ENCODE measurements around the gene UCK1.

DNA sequence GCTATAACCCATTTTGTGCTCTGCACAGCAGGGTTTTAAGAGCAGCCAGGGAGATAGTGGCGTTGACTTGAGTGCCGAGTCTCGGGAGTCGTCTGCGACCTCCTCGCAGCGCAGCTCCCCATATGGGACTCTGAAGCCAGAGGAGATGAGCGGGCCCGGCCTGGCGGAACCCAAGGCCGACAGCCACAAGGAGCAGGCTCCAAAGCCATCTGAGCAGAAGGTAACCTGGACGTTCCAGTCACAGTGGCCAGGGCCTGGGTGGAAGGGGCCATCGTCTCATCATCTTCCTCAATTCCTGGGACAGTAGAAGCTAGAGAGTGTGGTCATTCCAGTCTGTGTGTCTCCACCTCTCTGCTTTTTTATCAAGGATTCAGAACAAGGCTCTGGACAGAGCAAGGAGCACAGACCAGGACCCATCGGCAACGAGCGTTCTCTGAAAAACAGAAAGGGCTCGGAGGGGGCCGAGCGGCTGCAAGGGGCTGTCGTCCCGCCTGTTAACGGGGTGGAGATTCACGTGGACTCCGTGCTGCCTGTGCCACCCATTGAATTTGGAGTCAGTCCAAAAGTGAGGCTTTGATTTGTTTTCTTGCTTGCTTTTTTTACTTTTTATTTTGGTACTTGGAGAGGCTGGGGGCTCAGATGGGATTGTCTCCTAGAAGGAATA lies 48.6 kb downstream of the UCK1 start:
- TF ChIP-seq, protein P1, sequence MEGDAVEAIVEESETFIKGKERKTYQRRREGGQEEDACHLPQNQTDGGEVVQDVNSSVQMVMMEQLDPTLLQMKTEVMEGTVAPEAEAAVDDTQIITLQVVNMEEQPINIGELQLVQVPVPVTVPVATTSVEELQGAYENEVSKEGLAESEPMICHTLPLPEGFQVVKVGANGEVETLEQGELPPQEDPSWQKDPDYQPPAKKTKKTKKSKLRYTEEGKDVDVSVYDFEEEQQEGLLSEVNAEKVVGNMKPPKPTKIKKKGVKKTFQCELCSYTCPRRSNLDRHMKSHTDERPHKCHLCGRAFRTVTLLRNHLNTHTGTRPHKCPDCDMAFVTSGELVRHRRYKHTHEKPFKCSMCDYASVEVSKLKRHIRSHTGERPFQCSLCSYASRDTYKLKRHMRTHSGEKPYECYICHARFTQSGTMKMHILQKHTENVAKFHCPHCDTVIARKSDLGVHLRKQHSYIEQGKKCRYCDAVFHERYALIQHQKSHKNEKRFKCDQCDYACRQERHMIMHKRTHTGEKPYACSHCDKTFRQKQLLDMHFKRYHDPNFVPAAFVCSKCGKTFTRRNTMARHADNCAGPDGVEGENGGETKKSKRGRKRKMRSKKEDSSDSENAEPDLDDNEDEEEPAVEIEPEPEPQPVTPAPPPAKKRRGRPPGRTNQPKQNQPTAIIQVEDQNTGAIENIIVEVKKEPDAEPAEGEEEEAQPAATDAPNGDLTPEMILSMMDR (conservative IDR thresholded peaks at IDR 0.05) = no peak
- no peak for TF ChIP-seq ZFX (IDR thresholded peaks at IDR 0.05)
